Breast epithelium (tissue), 3 donors: Measurements from ENCODE around the gene ZNF664.

Experiments
- CTCF ChIP-seq, 3 donors: fragments of 450-650 bp; IDR thresholded peaks; one replicate each; pipeline ENCODE4 v1.5.1; 2016 to 2017; ENCODE audit warnings: antibody characterized with exemption in 3 of 3, mild to moderate bottlenecking in 3 of 3, moderate library complexity in 3 of 3
- POLR2AphosphoS5 ChIP-seq, 3 donors: sonication (generic); formaldehyde crosslinking; IDR thresholded peaks; one replicate each; pipeline ENCODE4 v1.6.1; 2017; ENCODE audit warnings: antibody characterized with exemption in 3 of 3

GRCh38 chr12:123935956-123936355 is 37.1 kb upstream of the ZNF664 start:
- no peak for TF ChIP-seq CTCF (IDR thresholded peaks at IDR 0.05)
- TF ChIP-seq POLR2AphosphoS5 (IDR thresholded peaks at IDR 0.05): no peak
